ENCODE measurements around the gene KIF5A.

KIF5A gene

DNA sequence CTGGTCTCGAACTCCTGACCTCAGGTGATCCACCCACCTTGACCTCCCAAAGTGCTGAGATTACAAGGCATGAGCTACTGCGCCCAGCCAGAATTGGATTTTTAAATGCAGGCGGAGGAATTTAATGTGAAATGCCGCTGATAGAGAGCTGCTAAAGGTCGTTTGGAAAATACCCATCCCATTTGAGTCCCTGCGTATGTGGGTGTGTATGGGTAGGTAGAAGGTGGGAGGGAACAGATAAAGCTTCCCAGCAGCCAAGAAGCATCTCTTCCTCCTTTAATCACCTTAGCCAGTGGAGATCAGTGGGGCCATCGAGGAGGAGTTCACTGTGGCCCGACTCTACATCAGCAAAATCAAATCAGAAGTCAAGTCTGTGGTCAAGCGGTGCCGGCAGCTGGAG lies 25.0 kb downstream of the KIF5A start:
- Histone ChIP-seq H3K27ac (replicated peaks; ENCODE audit: low read length) (no peak overlapping the region), H2AFZ (ENCODE audit: low read length) (no peak overlapping the region), H3K27me3 (ENCODE audit: control insufficient read depth in 3 of 3, insufficient read depth in 3 of 3, low read depth in 1 of 3, low read length in 3 of 3) (no peaks in the 10 kb centered on the region), H3K23ac (ENCODE audit: low read depth, low read length, poor library complexity) (no peak overlapping the region), H2AK5ac (ENCODE audit: low read depth, low read length) (no peak overlapping the region), H3K4me1 (ENCODE audit: control insufficient read depth in 2 of 2, insufficient read depth in 1 of 2, low read depth in 1 of 2, low read length in 2 of 2) (no peaks in the 10 kb centered on the region), H3K9ac (ENCODE audit: low read depth, low read length, poor library complexity) (no peak overlapping the region), H2BK15ac (ENCODE audit: low read length) (no peak overlapping the region), H3K36me3 (replicated peaks in 1 of 2; ENCODE audit: control insufficient read depth in 2 of 2, insufficient read depth in 2 of 2, low read length in 2 of 2) (peaks cover 28 to 42% of the 10 kb centered on the region in 2 donors), H3K4me3 (ENCODE audit: low read length in 2 of 2) (no peak overlapping the region), H3K14ac (ENCODE audit: low read length) (no peak overlapping the region), H3K4me2 (ENCODE audit: insufficient read depth, low read length, poor library complexity, severe bottlenecking) (no peak overlapping the region), H3K4ac (ENCODE audit: low read length) (no peak overlapping the region), H3K79me1 (ENCODE audit: low read depth, low read length) (no peaks in the 10 kb centered on the region), H2BK5ac (ENCODE audit: low read length) (no peak overlapping the region), H4K8ac (ENCODE audit: low read depth, low read length) (no peak overlapping the region), H2BK120ac (ENCODE audit: low read depth, low read length) (no peak overlapping the region), H4K91ac (ENCODE audit: low read depth, low read length, poor library complexity) (no peak overlapping the region), H3K18ac (ENCODE audit: low read length) (no peak overlapping the region), H2BK12ac (ENCODE audit: low read length) (no peak overlapping the region), H3K9me3 (replicated peaks in 1 of 2; ENCODE audit: control insufficient read depth in 2 of 2, insufficient read depth in 1 of 2, low read depth in 1 of 2, low read length in 2 of 2) (no peaks in the 10 kb centered on the region)
- DNase-seq (ENCODE audit: low spot score), result no peak
- WGBS, 2 donors (ENCODE audit: extremely low coverage in 2 of 2, insufficient read length in 2 of 2, insufficient replicate concordance in 1 of 2), result no CpG with 5 or more reads among the region's 10 CpGs

DNA sequence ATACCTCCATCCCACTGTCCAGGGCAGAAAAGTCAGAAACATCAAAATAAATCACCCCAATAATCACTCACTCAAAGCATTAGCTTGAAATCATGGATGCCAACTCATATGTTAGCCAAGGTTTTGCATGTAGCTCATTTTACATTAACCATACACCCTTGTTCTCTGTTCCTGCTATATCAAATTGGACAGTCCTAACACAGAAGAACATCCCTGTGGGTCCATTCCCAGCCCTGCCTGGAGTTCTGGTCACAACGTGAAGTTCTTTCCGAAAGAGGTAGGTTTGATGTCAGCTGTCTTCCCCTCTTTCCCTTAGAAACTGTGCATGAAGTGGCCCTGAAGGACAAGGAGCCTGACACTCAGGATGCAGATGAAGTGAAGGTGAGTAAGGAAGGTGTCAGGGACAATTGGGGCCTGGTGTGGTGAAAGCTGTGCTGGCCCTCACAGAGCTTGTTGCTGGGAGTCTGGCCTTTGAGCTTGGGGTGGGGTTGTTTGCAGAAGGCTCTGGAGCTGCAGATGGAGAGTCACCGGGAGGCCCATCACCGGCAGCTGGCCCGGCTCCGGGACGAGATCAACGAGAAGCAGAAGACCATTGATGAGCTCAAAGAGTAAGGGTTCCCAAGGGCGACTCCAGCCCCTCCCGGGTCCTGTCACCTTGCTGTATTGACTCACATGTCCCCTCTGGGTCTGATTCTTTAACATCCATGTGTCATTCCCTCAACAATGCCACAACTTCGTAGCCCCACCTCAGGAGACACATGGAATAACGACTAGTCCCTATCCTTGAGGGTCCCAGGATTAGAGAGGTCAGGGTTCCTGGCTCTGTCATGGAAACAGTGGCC lies 26.1 kb downstream of the KIF5A start:
- H2BK15ac ChIP-seq (ENCODE audit: low read length), result no peak overlapping the region
- no peak overlapping the region for H3K4me3 ChIP-seq (ENCODE audit: low read length in 2 of 2)
- no peak overlapping the region for H3K23ac ChIP-seq (ENCODE audit: low read depth, low read length, poor library complexity)
- H2BK120ac ChIP-seq (ENCODE audit: low read depth, low read length), result no peak overlapping the region
- H3K27me3 ChIP-seq (ENCODE audit: control insufficient read depth in 3 of 3, insufficient read depth in 3 of 3, low read depth in 1 of 3, low read length in 3 of 3), result no peaks in the 10 kb centered on the region
- H3K4ac ChIP-seq (ENCODE audit: low read length), result no peak overlapping the region
- H4K91ac ChIP-seq (ENCODE audit: low read depth, low read length, poor library complexity), result no peak overlapping the region
- no peak overlapping the region for H3K9ac ChIP-seq (ENCODE audit: low read depth, low read length, poor library complexity)
- H3K18ac ChIP-seq (ENCODE audit: low read length), result no peak overlapping the region
- no peak overlapping the region for H3K27ac ChIP-seq (replicated peaks; ENCODE audit: low read length)
- no peaks in the 10 kb centered on the region for H3K79me1 ChIP-seq (ENCODE audit: low read depth, low read length)
- H2AFZ ChIP-seq (ENCODE audit: low read length), result no peak overlapping the region
- no peaks in the 10 kb centered on the region for H3K4me1 ChIP-seq (ENCODE audit: control insufficient read depth in 2 of 2, insufficient read depth in 1 of 2, low read depth in 1 of 2, low read length in 2 of 2)
- no peak overlapping the region for H4K8ac ChIP-seq (ENCODE audit: low read depth, low read length)
- DNase-seq (ENCODE audit: low spot score), result no peak
- H3K14ac ChIP-seq (ENCODE audit: low read length), result no peak overlapping the region
- H3K9me3 ChIP-seq (replicated peaks in 1 of 2; ENCODE audit: control insufficient read depth in 2 of 2, insufficient read depth in 1 of 2, low read depth in 1 of 2, low read length in 2 of 2), result no peaks in the 10 kb centered on the region
- no peak overlapping the region for H2BK12ac ChIP-seq (ENCODE audit: low read length)
- no peak overlapping the region for H2AK5ac ChIP-seq (ENCODE audit: low read depth, low read length)
- H3K36me3 ChIP-seq (replicated peaks in 1 of 2; ENCODE audit: control insufficient read depth in 2 of 2, insufficient read depth in 2 of 2, low read length in 2 of 2), result peaks cover 29 to 47% of the 10 kb centered on the region in 2 donors
- no peak overlapping the region for H3K4me2 ChIP-seq (ENCODE audit: insufficient read depth, low read length, poor library complexity, severe bottlenecking)
- no CpG with 5 or more reads among the region's 12 CpGs for WGBS, 2 donors (ENCODE audit: extremely low coverage in 2 of 2, insufficient read length in 2 of 2, insufficient replicate concordance in 1 of 2)
- H2BK5ac ChIP-seq (ENCODE audit: low read length), result no peak overlapping the region

DNA sequence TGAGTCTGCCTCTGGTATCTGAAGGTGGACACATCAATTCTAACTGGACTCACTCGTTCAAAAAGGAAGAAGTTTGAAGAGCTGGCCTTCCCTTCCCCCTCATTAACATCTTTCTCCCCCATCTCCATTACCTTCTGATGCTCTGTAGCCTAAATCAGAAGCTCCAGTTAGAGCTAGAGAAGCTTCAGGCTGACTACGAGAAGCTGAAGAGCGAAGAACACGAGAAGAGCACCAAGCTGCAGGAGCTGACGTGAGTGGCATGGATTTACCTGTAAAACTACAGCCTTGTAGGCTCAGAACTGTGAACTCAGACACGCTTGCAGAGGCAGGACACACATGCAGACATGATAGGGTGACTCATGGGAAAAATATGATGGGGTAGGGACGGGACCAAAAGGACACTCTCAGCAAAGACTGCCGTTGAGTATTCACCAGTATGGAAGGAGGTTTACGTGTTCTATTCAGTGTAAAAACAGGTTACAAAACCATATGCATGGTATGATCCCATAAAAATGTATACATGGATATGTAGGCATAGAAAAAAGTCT lies 26.8 kb downstream of the KIF5A start:
- Histone ChIP-seq H3K18ac (ENCODE audit: low read length) (no peak overlapping the region), H2BK120ac (ENCODE audit: low read depth, low read length) (no peak overlapping the region), H3K4ac (ENCODE audit: low read length) (no peak overlapping the region), H3K9me3 (replicated peaks in 1 of 2; ENCODE audit: control insufficient read depth in 2 of 2, insufficient read depth in 1 of 2, low read depth in 1 of 2, low read length in 2 of 2) (no peaks in the 10 kb centered on the region), H3K4me1 (ENCODE audit: control insufficient read depth in 2 of 2, insufficient read depth in 1 of 2, low read depth in 1 of 2, low read length in 2 of 2) (no peaks in the 10 kb centered on the region), H2BK5ac (ENCODE audit: low read length) (no peak overlapping the region), H3K4me2 (ENCODE audit: insufficient read depth, low read length, poor library complexity, severe bottlenecking) (no peak overlapping the region), H3K23ac (ENCODE audit: low read depth, low read length, poor library complexity) (no peak overlapping the region), H4K91ac (ENCODE audit: low read depth, low read length, poor library complexity) (no peak overlapping the region), H3K79me1 (ENCODE audit: low read depth, low read length) (no peaks in the 10 kb centered on the region), H2AFZ (ENCODE audit: low read length) (no peak overlapping the region), H3K14ac (ENCODE audit: low read length) (no peak overlapping the region), H3K27ac (replicated peaks; ENCODE audit: low read length) (no peak overlapping the region), H2BK15ac (ENCODE audit: low read length) (no peak overlapping the region), H2BK12ac (ENCODE audit: low read length) (no peak overlapping the region), H3K36me3 (replicated peaks in 1 of 2; ENCODE audit: control insufficient read depth in 2 of 2, insufficient read depth in 2 of 2, low read length in 2 of 2) (peaks cover 34 to 53% of the 10 kb centered on the region in 2 donors), H3K4me3 (ENCODE audit: low read length in 2 of 2) (no peak overlapping the region), H2AK5ac (ENCODE audit: low read depth, low read length) (no peak overlapping the region), H4K8ac (ENCODE audit: low read depth, low read length) (no peak overlapping the region), H3K27me3 (ENCODE audit: control insufficient read depth in 3 of 3, insufficient read depth in 3 of 3, low read depth in 1 of 3, low read length in 3 of 3) (no peaks in the 10 kb centered on the region), H3K9ac (ENCODE audit: low read depth, low read length, poor library complexity) (no peak overlapping the region)
- WGBS, 2 donors (ENCODE audit: extremely low coverage in 2 of 2, insufficient read length in 2 of 2, insufficient replicate concordance in 1 of 2), result no CpG with 5 or more reads among the region's 9 CpGs
- DNase-seq (ENCODE audit: low spot score), result no peak

DNA sequence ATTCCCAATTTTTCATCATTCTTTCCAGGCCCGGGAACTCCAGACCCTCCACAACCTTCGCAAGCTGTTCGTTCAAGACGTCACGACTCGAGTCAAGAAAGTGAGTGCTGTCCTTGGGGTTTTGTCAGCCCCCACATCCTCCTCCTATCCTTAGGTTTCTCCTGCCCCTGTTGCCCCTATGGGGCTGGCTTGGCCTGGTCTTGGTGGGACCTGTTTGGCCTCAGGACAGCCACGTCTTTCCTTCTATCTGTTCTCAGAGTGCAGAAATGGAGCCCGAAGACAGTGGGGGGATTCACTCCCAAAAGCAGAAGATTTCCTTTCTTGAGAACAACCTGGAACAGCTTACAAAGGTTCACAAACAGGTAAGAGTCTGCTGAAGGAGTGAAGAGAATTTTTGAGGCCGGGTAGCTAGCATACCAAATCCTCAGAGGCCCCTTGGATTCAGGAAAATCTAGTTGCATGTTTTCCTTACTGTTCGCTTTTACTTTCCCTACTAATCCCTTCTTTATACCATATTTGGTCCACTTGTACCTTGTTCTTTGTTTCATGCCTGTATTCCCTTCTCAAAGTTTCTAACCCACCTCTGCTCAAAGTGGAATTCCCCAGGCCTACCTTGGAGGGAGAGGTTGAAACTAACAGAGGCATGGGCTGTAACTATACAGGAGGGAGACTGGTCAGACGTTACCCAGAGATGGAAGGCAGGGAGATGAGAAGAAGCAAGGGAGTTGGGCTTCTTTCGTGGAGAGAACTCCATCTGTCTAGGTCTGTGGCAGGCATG lies 28.3 kb downstream of the KIF5A start:
- no peak for DNase-seq (ENCODE audit: low spot score)
- no peaks in the 10 kb centered on the region for H3K4me1 ChIP-seq (ENCODE audit: control insufficient read depth in 2 of 2, insufficient read depth in 1 of 2, low read depth in 1 of 2, low read length in 2 of 2)
- H4K8ac ChIP-seq (ENCODE audit: low read depth, low read length), result no peak overlapping the region
- no peak overlapping the region for H2BK5ac ChIP-seq (ENCODE audit: low read length)
- no peak overlapping the region for H2BK12ac ChIP-seq (ENCODE audit: low read length)
- H3K4me2 ChIP-seq (ENCODE audit: insufficient read depth, low read length, poor library complexity, severe bottlenecking), result no peak overlapping the region
- no peak overlapping the region for H2AFZ ChIP-seq (ENCODE audit: low read length)
- no peak overlapping the region for H3K4me3 ChIP-seq (ENCODE audit: low read length in 2 of 2)
- H3K36me3 ChIP-seq (replicated peaks in 1 of 2; ENCODE audit: control insufficient read depth in 2 of 2, insufficient read depth in 2 of 2, low read length in 2 of 2), result peaks cover 26 to 43% of the 10 kb centered on the region in 2 donors
- no peak overlapping the region for H3K27ac ChIP-seq (replicated peaks; ENCODE audit: low read length)
- no peak overlapping the region for H3K18ac ChIP-seq (ENCODE audit: low read length)
- H3K23ac ChIP-seq (ENCODE audit: low read depth, low read length, poor library complexity), result no peak overlapping the region
- H4K91ac ChIP-seq (ENCODE audit: low read depth, low read length, poor library complexity), result no peak overlapping the region
- H3K9ac ChIP-seq (ENCODE audit: low read depth, low read length, poor library complexity), result no peak overlapping the region
- no CpG with 5 or more reads among the region's 12 CpGs for WGBS, 2 donors (ENCODE audit: extremely low coverage in 2 of 2, insufficient read length in 2 of 2, insufficient replicate concordance in 1 of 2)
- no peak overlapping the region for H3K4ac ChIP-seq (ENCODE audit: low read length)
- no peaks in the 10 kb centered on the region for H3K79me1 ChIP-seq (ENCODE audit: low read depth, low read length)
- H2AK5ac ChIP-seq (ENCODE audit: low read depth, low read length), result no peak overlapping the region
- H2BK15ac ChIP-seq (ENCODE audit: low read length), result no peak overlapping the region
- H3K14ac ChIP-seq (ENCODE audit: low read length), result no peak overlapping the region
- no peaks in the 10 kb centered on the region for H3K27me3 ChIP-seq (ENCODE audit: control insufficient read depth in 3 of 3, insufficient read depth in 3 of 3, low read depth in 1 of 3, low read length in 3 of 3)
- H3K9me3 ChIP-seq (replicated peaks in 1 of 2; ENCODE audit: control insufficient read depth in 2 of 2, insufficient read depth in 1 of 2, low read depth in 1 of 2, low read length in 2 of 2), result no peaks in the 10 kb centered on the region
- no peak overlapping the region for H2BK120ac ChIP-seq (ENCODE audit: low read depth, low read length)

All from neuronal stem cell (in vitro differentiated cells).